HG03135 (cell line): Measurements from ENCODE around the gene ST8SIA1.
"Not testable (repeated sequence)": the region's sequence is repeated elsewhere in the genome, so short reads cannot be mapped to it uniquely, and the experiment has no call there.

Experiments used
- ATAC-seq: cut with Tn5 transposase; IDR thresholded peaks from one replicate; pipeline ENCODE4 v1.9.1; 2021; ENCODE audit warnings: mild to moderate bottlenecking, moderate library complexity; ENCODE audit not compliant: unreplicated experiment

ST8SIA1 gene

DNA sequence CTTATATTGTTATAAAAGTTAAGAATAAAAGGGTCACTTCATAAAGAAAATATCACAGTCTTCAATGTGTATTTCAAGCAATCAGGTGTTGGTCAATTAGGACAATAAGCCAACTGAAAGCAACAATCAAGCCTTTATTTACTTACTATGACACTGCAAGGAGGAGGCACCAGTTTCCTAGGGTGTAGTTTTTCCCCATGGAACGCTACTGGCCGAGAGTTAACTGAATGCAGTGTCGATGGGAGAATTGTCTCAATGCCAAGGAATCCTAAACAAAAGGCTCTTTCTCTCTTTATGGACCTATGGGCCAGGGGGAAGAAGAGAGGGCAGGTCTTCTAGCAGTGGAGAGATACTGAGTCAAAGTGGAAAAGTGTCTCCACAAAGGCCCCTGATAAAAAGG, 146.1 kb downstream of the ST8SIA1 start:
- no peak for ATAC-seq

DNA sequence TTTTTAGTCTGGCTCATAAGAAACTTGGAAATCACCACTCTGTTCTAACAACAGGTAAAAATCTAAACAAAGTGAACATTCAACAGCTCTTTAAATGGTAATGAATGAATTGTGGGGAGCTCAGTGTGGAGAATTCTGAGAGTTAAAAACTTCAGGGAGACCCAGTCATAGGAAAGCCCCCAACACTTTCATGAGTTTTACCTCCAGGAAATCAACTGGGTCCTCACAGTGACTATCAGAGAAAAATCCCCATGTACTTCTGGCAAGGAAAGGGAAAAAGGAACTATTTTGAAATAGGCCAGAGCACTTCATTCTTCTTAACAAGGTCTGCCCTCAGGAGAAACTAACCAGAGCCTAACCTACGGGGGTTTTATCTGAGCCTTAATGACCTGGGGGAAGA, 153.8 kb downstream of the ST8SIA1 start:
- ATAC-seq, result no peak

DNA sequence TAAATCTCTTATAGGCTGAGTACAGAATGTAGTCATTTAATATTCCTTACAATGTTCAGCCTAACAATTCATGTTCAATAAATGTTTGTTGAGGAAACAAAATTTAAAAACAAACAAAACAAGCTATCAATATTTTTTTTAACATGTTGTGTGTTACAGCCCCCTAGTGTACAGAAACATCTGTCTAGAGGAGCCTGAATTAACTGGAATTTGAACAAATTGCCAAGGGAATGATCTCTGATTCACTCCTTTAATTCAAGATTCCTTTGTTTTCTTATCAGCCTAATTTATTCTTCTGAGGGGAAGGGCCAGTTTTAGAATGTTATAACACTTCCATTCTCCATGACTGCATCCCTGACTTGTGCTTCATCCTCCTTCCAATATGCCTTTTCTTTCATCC, 161.3 kb downstream of the ST8SIA1 start:
- no peak for ATAC-seq

DNA sequence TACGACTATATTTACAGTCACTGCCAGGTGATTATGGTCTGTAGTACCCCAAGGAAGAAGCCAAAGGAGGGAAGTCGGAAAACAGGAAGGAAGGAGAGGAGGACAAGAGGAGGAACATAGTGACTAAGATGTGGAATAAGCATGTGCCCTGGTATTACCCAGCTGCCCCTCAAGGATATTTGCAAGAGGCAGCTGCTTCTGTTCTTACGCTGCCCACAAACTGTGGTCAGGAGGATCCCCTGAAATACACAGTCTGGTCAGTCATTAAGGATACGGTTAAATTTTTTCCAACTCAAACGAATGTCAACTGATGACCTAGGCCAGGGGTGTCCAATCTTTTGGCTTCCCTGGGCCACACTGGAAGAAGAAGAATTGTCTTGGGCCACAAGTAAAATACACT, 162.0 kb downstream of the ST8SIA1 start:
- no peak for ATAC-seq

DNA sequence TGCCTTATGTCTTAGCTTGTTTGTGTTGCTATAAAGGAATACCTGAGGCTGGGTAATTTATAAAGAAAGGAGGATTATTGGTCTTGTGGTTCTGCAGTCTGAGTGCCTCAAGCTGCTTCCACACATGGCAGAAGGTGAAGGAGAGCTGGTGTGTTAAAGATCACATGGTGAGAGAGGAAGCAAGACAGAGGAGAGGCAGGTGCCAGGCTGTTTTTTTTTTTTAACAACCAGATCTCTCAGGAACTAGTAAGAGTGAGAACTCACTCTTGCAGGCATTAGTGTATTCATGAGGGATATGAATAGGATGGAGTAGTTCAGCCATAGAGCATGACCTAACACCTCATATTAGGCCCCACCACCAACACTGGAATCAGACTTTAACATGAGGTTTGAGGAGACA, 165.1 kb downstream of the ST8SIA1 start:
- ATAC-seq, result no peak

DNA sequence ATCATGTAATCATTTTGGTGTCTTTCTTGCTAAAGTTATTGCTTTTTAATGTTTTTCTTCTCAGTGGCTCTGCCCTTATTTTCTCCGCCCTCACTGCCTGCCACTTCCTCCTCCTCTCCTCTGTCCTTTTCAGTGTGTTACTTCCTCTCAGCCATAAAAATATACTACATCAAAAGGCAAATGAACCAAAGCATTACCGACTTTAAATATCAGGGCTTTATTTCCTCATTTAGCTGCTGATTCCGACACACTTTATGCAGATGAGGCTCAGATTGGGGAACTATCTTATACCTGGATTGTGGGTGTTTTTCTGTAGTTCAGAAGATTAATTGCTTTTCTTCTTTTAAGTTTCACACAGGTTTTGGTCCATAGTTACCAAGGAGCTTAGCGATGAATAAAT, 170.4 kb downstream of the ST8SIA1 start:
- ATAC-seq, result no peak

DNA sequence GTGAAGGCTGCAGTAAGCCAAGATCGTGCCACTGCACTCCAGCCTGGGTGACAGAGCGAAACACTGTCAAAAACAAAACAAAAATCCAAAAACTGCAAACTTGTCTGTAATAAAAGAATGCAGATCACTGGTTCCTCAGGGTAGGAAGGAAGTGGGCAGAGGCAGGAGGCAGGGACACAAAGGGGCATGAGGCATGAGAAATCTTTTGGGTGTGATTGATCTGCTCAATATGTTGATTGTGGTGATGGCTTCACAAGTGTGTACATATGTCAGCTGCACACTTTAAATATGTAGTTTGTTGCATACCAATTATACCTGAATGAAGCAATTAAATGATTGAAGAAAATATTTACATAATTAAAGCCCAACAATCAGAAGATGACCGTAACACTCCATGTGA, 170.9 kb downstream of the ST8SIA1 start:
- no peak for ATAC-seq

DNA sequence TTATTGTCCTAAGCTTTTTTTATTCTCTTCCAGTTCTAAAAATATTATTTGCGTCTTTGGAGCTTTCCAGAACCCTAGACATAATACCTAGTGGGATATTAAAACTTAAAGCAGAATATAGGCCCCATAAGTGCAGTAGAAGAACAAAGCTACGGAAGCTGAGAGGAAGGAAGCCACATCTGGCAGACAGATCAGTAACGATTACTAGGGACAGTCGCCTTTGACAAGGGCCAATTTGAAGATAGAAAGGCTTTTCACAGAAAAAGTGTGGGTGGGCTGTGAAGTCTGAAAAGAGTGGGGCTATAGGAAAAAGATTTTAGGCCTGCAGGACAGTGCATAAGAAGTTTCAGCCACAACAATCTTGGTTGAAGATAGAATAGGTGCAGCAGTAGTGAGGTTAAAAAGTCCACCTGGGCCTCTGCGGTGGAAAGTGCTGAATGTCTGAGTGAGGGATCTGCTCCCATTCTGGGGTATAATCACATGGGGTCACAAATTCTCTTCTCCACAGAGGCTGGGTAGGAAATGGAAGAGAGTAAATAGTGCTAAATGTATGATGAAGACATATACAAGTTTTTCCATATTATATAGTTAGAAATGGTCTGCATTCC, 174.0 kb downstream of the ST8SIA1 start:
- no peak for ATAC-seq

DNA sequence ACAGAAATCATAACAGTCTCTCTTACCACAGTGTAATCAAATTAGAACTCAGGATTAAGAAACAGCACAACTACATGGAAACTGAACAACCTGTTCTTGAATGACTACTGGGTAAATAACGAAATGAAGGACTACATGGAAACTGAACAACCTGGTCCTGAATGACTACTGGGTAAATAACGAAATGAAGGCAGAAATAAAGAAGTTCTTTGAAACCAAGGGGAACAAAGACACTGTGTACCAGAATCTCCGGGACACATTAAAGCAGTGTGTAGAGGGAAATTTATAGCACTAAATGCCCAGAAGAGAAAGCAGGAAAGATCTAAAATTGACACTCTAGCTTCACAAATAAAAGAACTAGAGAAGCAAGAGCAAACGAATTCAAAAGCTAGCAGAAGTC, 185.2 kb downstream of the ST8SIA1 start:
- not testable (repeated sequence) for ATAC-seq

DNA sequence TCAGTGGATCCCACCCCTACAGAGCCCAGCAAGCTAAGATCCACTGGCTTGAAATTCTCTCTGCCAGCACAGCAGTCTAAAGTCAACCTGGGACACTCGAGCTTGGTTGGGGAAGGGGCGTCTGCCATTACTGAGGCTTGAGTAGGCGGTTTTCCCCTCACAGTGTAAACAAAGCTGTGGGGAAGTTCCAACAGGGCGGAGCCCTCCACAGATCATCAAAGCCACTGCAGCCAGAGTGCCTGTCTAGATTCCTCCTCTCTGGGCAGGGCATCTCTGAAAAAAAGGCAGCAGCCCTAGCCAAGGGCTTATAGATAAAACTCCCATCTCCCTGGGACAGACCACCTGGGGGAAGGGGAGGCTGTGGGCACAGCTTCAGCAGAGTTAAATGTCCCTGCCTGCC, 187.8 kb downstream of the ST8SIA1 start:
- ATAC-seq, result not testable (repeated sequence)
